HuH-7 (cell line): ENCODE results near the gene MRPL32.

Source experiments
- DNase-seq: peaks from one replicate; pipeline ENCODE4 v3.0.0; 2011; ENCODE audit warnings: low spot score

The MRPL32 gene

GRCh38 chr7:42967391-42967790 lies 35.2 kb downstream of the MRPL32 start:
- DNase-seq: no peak

GRCh38 chr7:42972699-42973500 lies 40.7 kb downstream of the MRPL32 start:
- no peak for DNase-seq

GRCh38 chr7:42976371-42976770 lies 44.2 kb downstream of the MRPL32 start:
- no peak for DNase-seq

GRCh38 chr7:42978496-42978895 lies 46.3 kb downstream of the MRPL32 start:
- DNase-seq: no peak

- DNase-seq: no peak
These were observed 47.9 kb downstream of the MRPL32 start for GRCh38 chr7:42980084-42980483.

GRCh38 chr7:42980514-42980913 lies 48.3 kb downstream of the MRPL32 start:
- DNase-seq: no peak

GRCh38 chr7:42981601-42982000 lies 49.4 kb downstream of the MRPL32 start:
- DNase-seq: no peak

GRCh38 chr7:42982604-42983115 lies 50.5 kb downstream of the MRPL32 start:
- DNase-seq: no peak

- DNase-seq: no peak
These were observed 52.0 kb downstream of the MRPL32 start for GRCh38 chr7:42984137-42984536.

GRCh38 chr7:42986213-42986612 lies 54.0 kb downstream of the MRPL32 start:
- DNase-seq: no peak

- DNase-seq: no peak
These were observed 54.6 kb downstream of the MRPL32 start for GRCh38 chr7:42986781-42987248.
